ENCODE data around the gene PSPC1.

The PSPC1 gene

DNA sequence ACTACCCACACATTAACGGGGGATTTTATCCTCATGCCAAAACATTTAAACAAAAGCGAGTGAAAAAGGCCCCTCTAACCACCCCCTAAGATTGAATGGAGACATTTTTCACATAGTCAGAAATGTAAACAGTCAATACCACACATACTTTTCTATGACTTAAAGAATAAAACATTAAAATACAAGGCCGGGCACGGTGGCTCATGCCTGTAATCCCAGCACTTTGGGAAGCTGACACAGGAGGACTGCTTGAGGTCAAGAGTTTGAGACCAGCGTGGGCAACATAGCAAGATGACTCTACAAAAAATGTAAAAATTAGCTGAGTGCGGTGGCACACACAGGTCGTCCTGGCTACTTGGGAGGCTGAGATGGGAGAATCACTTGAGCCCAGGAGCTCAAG is 102.0 kb downstream of the PSPC1 start:
- DNase-seq = no peak
- TF ChIP-seq, protein P1, sequence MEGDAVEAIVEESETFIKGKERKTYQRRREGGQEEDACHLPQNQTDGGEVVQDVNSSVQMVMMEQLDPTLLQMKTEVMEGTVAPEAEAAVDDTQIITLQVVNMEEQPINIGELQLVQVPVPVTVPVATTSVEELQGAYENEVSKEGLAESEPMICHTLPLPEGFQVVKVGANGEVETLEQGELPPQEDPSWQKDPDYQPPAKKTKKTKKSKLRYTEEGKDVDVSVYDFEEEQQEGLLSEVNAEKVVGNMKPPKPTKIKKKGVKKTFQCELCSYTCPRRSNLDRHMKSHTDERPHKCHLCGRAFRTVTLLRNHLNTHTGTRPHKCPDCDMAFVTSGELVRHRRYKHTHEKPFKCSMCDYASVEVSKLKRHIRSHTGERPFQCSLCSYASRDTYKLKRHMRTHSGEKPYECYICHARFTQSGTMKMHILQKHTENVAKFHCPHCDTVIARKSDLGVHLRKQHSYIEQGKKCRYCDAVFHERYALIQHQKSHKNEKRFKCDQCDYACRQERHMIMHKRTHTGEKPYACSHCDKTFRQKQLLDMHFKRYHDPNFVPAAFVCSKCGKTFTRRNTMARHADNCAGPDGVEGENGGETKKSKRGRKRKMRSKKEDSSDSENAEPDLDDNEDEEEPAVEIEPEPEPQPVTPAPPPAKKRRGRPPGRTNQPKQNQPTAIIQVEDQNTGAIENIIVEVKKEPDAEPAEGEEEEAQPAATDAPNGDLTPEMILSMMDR (IDR thresholded peaks at IDR 0.05; ENCODE audit: low read depth, low read length) = no peak
- no peaks in the 10 kb centered on the region for H3K27me3 ChIP-seq (ENCODE audit: insufficient read depth, low read depth, severe bottlenecking)
- H3K9me3 ChIP-seq (ENCODE audit: severe bottlenecking) = no peaks in the 10 kb centered on the region
- H3K36me3 ChIP-seq = peaks cover 31% of the 10 kb centered on the region
- no peak overlapping the region for H3K27ac ChIP-seq
- no peak overlapping the region for H3K4me3 ChIP-seq (ENCODE audit: low read depth, low read length)

DNA sequence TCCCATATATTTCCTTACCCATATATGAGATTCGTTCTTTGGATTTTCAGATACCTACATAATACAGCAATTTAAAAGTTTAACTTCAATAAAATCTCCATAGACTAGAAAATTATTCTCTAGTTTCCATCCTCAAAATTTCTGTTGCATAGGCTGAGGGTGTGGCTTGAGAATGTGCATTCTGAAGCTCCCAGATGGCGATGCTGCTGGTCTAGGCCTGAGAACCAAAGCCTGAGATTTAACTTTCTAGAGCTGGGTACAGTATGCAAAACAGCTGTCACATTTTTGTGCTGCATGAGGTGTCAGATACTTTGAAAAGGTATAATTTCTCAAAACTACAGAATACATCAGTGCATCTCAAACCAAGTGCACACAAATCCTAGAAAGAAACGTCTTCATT is 106.6 kb downstream of the PSPC1 start:
- TF ChIP-seq, protein P1 (IDR thresholded peaks at IDR 0.05; ENCODE audit: low read depth, low read length) = no peak
- H3K27ac ChIP-seq = no peak overlapping the region
- no peaks in the 10 kb centered on the region for H3K9me3 ChIP-seq (ENCODE audit: severe bottlenecking)
- peaks cover 70% of the 10 kb centered on the region for H3K36me3 ChIP-seq
- no peaks in the 10 kb centered on the region for H3K27me3 ChIP-seq (ENCODE audit: insufficient read depth, low read depth, severe bottlenecking)
- DNase-seq = no peak
- H3K4me3 ChIP-seq (ENCODE audit: low read depth, low read length) = no peak overlapping the region

DNA sequence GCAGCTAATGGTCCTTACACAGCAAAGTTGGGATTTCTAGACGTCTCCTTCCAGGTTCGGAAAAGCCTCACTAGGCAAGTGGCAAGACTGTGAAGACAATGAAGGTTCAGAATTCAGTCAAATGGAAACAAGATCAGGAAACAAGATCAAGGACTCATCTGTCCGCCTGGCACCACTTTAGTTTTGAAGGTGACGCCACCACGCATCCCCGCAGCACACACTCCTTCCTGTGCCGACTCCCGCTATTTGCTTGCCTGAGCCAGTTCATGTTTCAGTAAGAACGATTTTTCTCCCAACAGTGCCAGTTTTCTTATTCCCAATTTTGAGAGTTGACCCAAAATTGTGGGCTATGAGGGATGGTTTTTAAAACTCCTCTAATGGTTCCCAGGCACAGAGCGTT is 107.8 kb downstream of the PSPC1 start:
- Histone ChIP-seq H3K36me3 (peaks cover 83% of the 10 kb centered on the region), H3K27me3 (ENCODE audit: insufficient read depth, low read depth, severe bottlenecking) (no peaks in the 10 kb centered on the region), H3K27ac (no peak overlapping the region), H3K4me3 (ENCODE audit: low read depth, low read length) (no peak overlapping the region), H3K9me3 (ENCODE audit: severe bottlenecking) (no peaks in the 10 kb centered on the region)
- TF ChIP-seq, protein P1 (IDR thresholded peaks at IDR 0.05; ENCODE audit: low read depth, low read length) = no peak
- DNase-seq = no peak

DNA sequence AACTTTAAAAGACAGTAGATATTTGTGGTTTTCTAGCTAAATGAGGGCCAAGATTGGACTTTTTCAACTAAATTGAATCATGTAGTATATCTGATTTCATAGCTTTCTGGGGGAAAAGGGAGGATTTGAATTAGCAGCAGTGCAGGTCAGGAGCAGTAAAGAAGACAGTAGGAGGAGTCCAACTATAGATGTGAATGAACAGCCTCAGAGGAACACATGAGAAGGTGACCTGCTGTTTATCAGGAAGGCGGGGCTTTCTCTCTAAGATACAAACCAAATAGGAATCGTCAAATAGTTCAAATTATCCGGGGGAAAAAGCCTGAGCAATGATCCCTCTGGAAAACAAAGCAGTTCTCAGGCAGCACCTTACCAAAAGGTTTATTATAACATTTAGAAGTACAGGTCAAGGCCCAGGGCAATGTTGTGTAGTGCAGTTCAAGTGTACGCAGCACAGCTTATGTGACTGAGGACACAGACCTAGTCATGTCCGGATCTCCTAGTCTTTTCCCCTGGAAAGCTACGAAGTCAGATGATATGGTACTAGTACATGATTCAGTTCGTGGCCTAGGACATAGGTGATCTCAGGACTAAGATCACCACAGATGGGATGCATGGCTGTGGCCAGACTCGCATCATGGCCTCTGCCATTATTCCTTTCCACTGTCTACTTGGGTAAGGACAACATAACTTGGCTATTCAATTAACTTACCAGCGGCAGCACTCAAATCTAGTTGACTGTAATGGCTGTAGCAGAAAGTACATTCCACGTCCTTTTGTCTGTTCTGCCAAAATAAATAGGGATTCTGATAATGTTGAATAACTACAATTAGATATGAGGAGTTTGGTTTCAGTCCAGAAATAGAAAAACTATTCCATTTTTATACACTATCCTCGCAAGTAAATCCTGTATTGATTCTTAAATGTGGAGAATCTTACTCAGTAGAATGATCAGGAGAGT is 109.0 kb downstream of the PSPC1 start:
- peaks cover 89% of the 10 kb centered on the region for H3K36me3 ChIP-seq
- DNase-seq = no peak
- TF ChIP-seq, protein P1 (IDR thresholded peaks at IDR 0.05; ENCODE audit: low read depth, low read length) = no peak

DNA sequence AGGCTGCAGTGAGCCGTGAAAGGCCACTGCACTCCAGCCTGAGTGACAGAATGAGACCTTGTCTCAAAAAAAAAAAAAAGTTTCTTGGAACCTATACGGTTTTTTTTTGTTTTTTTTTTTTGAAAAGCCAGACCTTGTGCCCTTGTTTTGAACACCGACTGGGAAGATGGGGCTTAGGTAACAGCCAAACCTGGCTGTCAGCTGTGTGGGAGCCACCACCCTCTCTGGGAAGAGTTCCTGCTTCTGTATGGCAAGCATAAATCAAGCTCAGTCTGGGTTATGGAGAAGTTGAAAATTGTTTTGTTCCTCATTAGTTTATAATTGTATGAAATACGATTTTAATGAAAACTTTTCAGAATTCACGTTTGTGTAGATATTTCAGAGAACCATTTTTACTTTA is 109.8 kb downstream of the PSPC1 start:
- DNase-seq = no peak
- Histone ChIP-seq H3K36me3 (peaks cover 89% of the 10 kb centered on the region), H3K9me3 (ENCODE audit: severe bottlenecking) (no peaks in the 10 kb centered on the region), H3K27ac (no peak overlapping the region), H3K27me3 (ENCODE audit: insufficient read depth, low read depth, severe bottlenecking) (no peaks in the 10 kb centered on the region), H3K4me3 (ENCODE audit: low read depth, low read length) (no peak overlapping the region)
- TF ChIP-seq, protein P1 (IDR thresholded peaks at IDR 0.05; ENCODE audit: low read depth, low read length) = no peak

More for the DNA sequence above, 109.0 kb downstream of the PSPC1 start:
- Histone ChIP-seq H3K27ac (no peak overlapping the region), H3K4me3 (ENCODE audit: low read depth, low read length) (no peak overlapping the region), H3K27me3 (ENCODE audit: insufficient read depth, low read depth, severe bottlenecking) (no peaks in the 10 kb centered on the region), H3K9me3 (ENCODE audit: severe bottlenecking) (no peaks in the 10 kb centered on the region)

Measured in WERI-Rb-1 (cell line).